ENCODE data around the gene KITLG.

DNA sequence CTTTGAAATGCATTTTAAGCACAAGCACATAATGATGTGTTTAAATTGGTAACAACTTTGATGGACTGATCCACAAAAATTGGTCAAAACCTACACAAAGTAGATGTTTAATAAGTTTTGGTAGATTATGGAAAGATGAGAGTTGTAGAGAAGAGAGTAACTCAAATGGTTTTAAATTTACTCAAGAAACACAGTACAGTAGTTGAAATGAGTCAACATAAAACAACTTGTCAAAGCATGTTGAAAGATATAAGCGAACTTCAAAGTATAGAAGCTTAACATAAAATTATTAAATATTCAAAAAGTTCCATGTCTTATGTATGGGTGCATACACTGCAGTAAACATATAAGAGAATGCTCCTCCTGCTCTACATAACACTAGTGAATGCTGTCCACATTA is 49.4 kb downstream of the KITLG start:
- TF ChIP-seq EZH2 (IDR thresholded peaks at IDR 0.05; ENCODE audit: borderline replicate concordance, low read length) (no peak), CTCF (conservative IDR thresholded peaks at IDR 0.05 in 1 of 2, IDR thresholded peaks at IDR 0.05 in 1 of 2; ENCODE audit: extremely low read depth in 1 of 2, insufficient read depth in 1 of 2, low read depth in 1 of 2, low read length in 2 of 2) (no peak)

Measured in mammary epithelial cell (primary cell).